HFF-Myc (cell line): ENCODE data around the gene GP2.
"Not testable (repeated sequence)": the region's sequence is repeated elsewhere in the genome, so short reads cannot be mapped to it uniquely, and the experiment has no call there.

Experiments
- DNase-seq: peaks from one replicate; pipeline ENCODE4 v3.0.0-alpha.2; 2011; ENCODE audit warnings: low read depth; ENCODE audit errors: extremely low read depth
- H3K4me3 ChIP-seq: replicated peaks from 2 replicates; pipeline ENCODE4 v1.5.1; 2011; ENCODE audit warnings: low read depth, mild to moderate bottlenecking, control low read depth, low read length
- TF ChIP-seq, protein P1 (sequence below): IDR thresholded peaks from 2 replicates; pipeline ENCODE4 v1.5.1; 2012; ENCODE audit warnings: mild to moderate bottlenecking, low read depth, low read length, control low read depth; ENCODE audit errors: missing control alignments

GP2 gene

DNA sequence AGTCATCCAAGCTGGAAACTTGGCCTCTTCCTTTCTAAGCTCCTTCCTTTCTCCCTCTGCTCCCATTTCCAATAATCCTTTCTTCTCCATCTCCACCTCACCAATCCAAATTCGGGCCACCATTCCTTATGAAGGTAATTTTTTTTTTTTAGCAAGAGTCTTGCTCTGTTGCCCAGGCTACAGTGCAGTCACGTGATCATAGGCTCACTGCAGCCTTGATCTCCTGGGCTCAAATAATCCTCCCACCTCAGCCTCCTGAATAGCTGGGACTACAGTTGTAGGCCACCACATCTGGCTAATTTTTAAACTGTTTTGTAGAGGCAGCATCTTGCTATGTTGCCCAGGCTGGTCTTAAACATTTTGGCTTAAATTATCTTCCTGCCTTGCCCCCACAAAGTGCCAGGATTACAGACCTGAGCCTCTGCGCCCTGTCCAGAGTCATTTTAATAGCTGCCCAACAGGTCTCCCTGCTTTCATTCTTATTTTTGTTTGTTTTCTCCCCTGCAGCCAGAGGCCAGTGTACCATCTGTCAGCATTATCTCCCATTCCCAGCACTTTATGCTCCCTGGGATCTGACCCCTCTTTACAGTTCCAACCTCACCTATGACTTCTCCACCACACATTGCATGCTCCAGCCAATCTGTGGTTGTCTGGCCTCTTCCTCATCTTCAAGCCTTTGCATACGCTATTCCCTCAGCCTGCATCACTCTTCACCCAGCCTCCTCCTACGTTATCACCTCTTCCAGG is 2.3 kb upstream of the GP2 start:
- H3K4me3 ChIP-seq = no peak overlapping the region
- DNase-seq = no peak
- TF ChIP-seq, protein P1, sequence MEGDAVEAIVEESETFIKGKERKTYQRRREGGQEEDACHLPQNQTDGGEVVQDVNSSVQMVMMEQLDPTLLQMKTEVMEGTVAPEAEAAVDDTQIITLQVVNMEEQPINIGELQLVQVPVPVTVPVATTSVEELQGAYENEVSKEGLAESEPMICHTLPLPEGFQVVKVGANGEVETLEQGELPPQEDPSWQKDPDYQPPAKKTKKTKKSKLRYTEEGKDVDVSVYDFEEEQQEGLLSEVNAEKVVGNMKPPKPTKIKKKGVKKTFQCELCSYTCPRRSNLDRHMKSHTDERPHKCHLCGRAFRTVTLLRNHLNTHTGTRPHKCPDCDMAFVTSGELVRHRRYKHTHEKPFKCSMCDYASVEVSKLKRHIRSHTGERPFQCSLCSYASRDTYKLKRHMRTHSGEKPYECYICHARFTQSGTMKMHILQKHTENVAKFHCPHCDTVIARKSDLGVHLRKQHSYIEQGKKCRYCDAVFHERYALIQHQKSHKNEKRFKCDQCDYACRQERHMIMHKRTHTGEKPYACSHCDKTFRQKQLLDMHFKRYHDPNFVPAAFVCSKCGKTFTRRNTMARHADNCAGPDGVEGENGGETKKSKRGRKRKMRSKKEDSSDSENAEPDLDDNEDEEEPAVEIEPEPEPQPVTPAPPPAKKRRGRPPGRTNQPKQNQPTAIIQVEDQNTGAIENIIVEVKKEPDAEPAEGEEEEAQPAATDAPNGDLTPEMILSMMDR = no peak

DNA sequence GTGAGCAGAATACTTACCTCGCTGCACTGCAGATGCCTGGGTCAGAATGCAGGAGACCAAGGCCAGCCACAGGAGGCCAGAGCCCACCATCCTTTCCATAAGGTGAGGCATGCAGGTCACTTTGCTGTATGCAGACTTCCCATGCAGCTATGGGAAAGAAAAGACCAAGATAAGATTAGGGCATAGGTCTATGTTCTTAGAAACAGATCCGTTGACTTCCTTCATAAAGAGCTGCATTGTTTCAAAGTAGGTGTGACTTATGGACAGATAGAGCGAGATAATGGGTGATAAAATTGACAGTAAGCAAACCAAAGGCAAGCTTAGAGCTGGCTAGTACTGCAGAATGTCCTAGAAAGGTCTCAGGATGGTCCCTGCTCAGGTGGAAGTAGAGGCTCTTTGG is 992 bp downstream of the GP2 start:
- no peak for DNase-seq
- TF ChIP-seq, protein P1 = no peak
- H3K4me3 ChIP-seq = no peak overlapping the region

DNA sequence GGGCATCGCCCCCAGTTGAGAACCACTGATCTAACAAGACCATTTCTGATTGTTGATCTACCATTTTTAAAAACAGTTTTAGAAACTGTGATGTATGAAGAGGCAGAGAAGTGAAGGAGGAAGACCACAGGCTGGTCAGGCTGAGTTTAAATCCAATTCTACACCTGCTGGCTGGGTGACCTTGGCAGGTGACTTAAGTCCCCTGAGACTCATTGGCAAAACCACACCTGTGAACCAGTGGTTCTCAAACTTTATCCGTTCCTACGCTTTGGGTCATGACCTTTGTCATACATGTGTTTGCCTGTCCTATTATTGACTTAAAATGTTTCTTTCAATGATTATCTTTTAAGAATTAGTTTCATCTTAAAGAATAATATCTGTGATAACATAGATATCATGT is 2.3 kb downstream of the GP2 start:
- TF ChIP-seq, protein P1 = no peak
- H3K4me3 ChIP-seq = no peak overlapping the region

DNA sequence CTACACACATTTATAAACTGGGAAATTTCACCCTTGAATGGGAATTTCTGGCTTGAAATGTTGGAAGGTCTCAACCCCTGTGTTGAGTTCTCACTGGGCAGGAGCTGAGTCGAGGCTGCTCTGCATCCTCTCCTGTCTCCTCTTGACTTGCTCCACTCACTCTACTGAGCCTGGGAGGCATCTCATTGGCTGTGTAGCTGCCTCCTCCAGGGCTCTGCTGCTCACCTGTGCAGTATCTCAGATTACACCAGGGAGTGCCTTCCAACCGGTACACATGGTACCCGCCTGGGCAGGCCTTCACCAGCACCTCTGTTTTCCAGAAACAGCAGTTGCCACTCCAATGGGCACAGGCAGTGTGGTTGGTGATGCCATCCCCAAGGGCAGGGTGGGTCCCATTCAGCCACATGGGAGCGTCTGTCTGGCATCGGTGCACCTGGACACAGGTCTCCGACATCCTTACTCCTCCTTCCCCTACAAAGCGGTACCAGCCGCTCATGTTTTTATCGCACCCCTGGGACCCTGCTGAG is 3.7 kb downstream of the GP2 start:
- DNase-seq = no peak
- H3K4me3 ChIP-seq = no peak overlapping the region
- TF ChIP-seq, protein P1 = no peak

More for the DNA sequence above, 2.3 kb downstream of the GP2 start:
- no peak for DNase-seq

DNA sequence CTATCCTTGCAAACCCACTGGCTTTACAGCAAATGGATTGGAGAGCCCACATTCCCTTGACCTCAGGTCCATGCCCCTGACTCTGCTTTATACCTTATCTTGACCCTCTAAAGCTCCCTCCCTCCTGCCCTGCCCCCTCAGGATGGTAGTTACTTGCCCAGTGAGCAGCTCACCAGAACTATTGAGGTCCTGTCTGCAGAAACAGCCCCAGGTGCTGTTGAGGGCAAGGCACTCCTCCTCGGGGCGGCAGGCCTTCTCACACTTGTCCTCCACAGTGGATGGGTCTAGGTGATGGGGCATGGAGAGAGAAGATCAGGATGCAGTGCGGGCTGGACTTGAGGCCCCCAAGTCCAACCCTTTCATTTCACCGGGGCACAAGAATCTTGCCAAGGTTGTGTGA is 4.6 kb downstream of the GP2 start:
- H3K4me3 ChIP-seq = no peak overlapping the region
- TF ChIP-seq, protein P1 = no peak
- no peak for DNase-seq

DNA sequence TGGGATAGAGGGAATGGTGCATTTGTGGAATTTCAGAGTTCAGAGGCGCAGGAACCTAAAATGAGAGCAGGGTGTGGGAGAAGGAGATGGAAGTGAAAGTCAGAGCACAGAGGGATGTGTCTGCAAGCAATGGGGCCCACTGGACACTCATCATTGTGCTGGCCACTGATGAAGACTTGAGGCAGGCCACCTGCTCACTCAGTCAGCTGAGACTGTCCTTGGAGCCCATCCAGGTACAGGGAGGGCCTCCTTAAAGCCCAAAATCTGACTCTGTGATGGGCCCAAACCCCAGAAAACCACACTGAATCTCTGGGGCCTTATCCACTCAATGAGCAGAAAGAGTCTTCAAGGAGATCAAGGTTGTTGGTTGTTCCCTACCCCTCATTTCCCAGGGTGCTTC is 5.6 kb downstream of the GP2 start:
- no peak overlapping the region for H3K4me3 ChIP-seq
- DNase-seq = no peak
- TF ChIP-seq, protein P1 = no peak

DNA sequence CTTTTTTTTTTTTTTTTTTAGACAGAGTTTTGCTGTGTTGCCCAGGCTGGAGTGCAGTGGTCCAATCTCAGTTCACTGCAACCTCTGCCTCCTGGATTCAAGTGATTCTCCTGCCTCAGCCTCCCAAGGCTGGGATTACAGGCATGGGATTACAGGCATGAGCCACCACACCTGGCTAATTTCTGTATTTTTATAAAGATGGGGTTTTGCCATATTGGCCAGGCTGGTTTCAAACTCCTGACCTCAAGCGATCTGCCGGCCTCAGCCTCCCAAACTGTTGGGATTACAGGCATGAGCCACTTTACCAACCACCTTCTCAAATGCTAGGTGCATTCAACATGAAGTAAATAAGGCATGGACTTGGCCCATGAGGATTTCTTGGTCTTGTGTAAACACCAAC is 6.3 kb downstream of the GP2 start:
- H3K4me3 ChIP-seq, DNase-seq: not testable (repeated sequence)
